HG03457 (cell line): ENCODE results near the gene SIDT2.
"Not testable (repeated sequence)": the region's sequence is repeated elsewhere in the genome, so short reads cannot be mapped to it uniquely, and the experiment has no call there.

Experiments
- ATAC-seq: cut with Tn5 transposase; IDR thresholded peaks from one replicate; pipeline ENCODE4 v1.9.1; 2021; ENCODE audit warnings: moderate number of reproducible peaks; ENCODE audit not compliant: unreplicated experiment

The SIDT2 gene

GRCh38 chr11:117171404-117172061 is 7.0 kb upstream of the SIDT2 start:
- no peak for ATAC-seq

- no peak for ATAC-seq
Measured at GRCh38 chr11:117172724-117173421, 5.7 kb upstream of the SIDT2 start.

- ATAC-seq, result no peak
Measured at GRCh38 chr11:117175104-117175503, 3.4 kb upstream of the SIDT2 start.

- ATAC-seq, result no peak
Measured at GRCh38 chr11:117175781-117176180, 2.8 kb upstream of the SIDT2 start.

- ATAC-seq, result no peak
Measured at GRCh38 chr11:117176186-117176585, 2.4 kb upstream of the SIDT2 start.

- ATAC-seq, result no peak
Measured at GRCh38 chr11:117177534-117178209, 871 bp upstream of the SIDT2 start.

- peak; percentile 11 for ATAC-seq
Measured at GRCh38 chr11:117179048-117179999, 781 bp downstream of the SIDT2 start.

- ATAC-seq, result no peak
Measured at GRCh38 chr11:117180020-117180419, 1.5 kb downstream of the SIDT2 start.

GRCh38 chr11:117180661-117181585 is 2.4 kb downstream of the SIDT2 start:
- no peak for ATAC-seq

GRCh38 chr11:117181586-117182550 is 3.3 kb downstream of the SIDT2 start:
- ATAC-seq, result no peak

- no peak for ATAC-seq
Measured at GRCh38 chr11:117182551-117182935, 4.0 kb downstream of the SIDT2 start.

GRCh38 chr11:117183178-117183577 is 4.6 kb downstream of the SIDT2 start:
- not testable (repeated sequence) for ATAC-seq

GRCh38 chr11:117183724-117184349 is 5.3 kb downstream of the SIDT2 start:
- no peak for ATAC-seq

- no peak for ATAC-seq
Measured at GRCh38 chr11:117185736-117186430, 7.3 kb downstream of the SIDT2 start.

GRCh38 chr11:117186431-117186761 is 7.9 kb downstream of the SIDT2 start:
- ATAC-seq, result no peak

- ATAC-seq, result no peak
Measured at GRCh38 chr11:117187007-117187406, 8.5 kb downstream of the SIDT2 start.

- ATAC-seq, result no peak
Measured at GRCh38 chr11:117187428-117187798, 8.9 kb downstream of the SIDT2 start.
